ENCODE data around the gene DACT1. TPM values are rescaled to one million over a fixed set of nuclear protein-coding genes. Genes with fewer than 3 reads are reported as not detected.

Gene DACT1
- total and polyA plus RNA-seq, 10 of the 15 experiments (the other 5 are each of a cell fraction or from before 2014, with no cell fraction given): 0.13 to 2.9 (median 0.91) TPM

DNA sequence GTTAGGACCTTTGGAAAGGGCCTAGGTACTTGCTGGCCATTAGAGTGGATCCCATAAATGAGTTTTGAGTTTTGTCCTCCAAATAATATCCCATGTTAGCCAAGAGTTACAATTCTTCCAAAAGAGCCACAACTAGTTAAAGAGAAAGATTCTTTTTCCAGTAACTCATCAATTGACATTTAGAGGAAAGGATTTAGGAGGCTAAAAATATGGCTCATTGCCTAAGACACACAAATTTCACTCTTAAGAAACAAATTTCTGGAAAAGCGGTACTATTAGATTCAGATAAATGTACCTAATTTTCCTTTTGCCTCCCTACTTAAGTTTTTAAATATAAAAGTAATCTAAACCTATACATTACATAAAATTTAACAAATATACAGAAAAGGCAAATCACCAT, 21.3 kb downstream of the DACT1 start:
- intact Hi-C loops (cut with micrococcal nuclease; ENCODE audit: unreplicated experiment) (no loop called here), in situ Hi-C loops (cut with MboI) (no loop called here)
- POLR2A ChIA-PET: no interaction called here
- no peak overlapping the region for H3K4me3 ChIP-seq
- H3K9ac ChIP-seq (ENCODE audit: control insufficient read depth, insufficient read depth, low read length): no peak overlapping the region
- FAIRE-seq (no peak), DNase-seq (ENCODE audit: low read depth, low spot score) (no peak), ATAC-seq (no peak)
- no TSS peak for BruUV-seq (replicated peaks)
- no peak overlapping the region for H3K27ac ChIP-seq (ENCODE audit: control insufficient read depth, insufficient read depth)
- H3K4me2 ChIP-seq (ENCODE audit: control insufficient read depth, insufficient read depth): no peak overlapping the region
- no peaks in the 10 kb centered on the region for H3K9me3 ChIP-seq (replicated peaks; ENCODE audit: control insufficient read depth, insufficient read depth, low read length)
- WGBS (ENCODE audit: insufficient coverage, insufficient replicate concordance, low lambda C conversion rate, missing lambda C conversion rate): 93% methylated on average over 1 of the region's 1 CpG
- no peak for TF ChIP-seq SMC3 (IDR thresholded peaks at IDR 0.05; ENCODE audit: borderline replicate concordance, low read length)
- TF ChIP-seq, protein P1, sequence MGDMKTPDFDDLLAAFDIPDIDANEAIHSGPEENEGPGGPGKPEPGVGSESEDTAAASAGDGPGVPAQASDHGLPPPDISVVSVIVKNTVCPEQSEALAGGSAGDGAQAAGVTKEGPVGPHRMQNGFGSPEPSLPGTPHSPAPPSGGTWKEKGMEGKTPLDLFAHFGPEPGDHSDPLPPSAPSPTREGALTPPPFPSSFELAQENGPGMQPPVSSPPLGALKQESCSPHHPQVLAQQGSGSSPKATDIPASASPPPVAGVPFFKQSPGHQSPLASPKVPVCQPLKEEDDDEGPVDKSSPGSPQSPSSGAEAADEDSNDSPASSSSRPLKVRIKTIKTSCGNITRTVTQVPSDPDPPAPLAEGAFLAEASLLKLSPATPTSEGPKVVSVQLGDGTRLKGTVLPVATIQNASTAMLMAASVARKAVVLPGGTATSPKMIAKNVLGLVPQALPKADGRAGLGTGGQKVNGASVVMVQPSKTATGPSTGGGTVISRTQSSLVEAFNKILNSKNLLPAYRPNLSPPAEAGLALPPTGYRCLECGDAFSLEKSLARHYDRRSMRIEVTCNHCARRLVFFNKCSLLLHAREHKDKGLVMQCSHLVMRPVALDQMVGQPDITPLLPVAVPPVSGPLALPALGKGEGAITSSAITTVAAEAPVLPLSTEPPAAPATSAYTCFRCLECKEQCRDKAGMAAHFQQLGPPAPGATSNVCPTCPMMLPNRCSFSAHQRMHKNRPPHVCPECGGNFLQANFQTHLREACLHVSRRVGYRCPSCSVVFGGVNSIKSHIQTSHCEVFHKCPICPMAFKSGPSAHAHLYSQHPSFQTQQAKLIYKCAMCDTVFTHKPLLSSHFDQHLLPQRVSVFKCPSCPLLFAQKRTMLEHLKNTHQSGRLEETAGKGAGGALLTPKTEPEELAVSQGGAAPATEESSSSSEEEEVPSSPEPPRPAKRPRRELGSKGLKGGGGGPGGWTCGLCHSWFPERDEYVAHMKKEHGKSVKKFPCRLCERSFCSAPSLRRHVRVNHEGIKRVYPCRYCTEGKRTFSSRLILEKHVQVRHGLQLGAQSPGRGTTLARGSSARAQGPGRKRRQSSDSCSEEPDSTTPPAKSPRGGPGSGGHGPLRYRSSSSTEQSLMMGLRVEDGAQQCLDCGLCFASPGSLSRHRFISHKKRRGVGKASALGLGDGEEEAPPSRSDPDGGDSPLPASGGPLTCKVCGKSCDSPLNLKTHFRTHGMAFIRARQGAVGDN (IDR thresholded peaks at IDR 0.05): no peak
- TF ChIP-seq CBX3 (IDR thresholded peaks at IDR 0.05; ENCODE audit: borderline replicate concordance, low read depth): no peak
- TF ChIP-seq PBX3 (IDR thresholded peaks at IDR 0.05; ENCODE audit: insufficient replicate concordance, low read depth, low read length): no peak
- no peak for TF ChIP-seq CEBPB (IDR thresholded peaks at IDR 0.05; ENCODE audit: borderline replicate concordance in 1 of 2, low read depth in 2 of 2, low read length in 2 of 2)
- no peak for TF ChIP-seq ZBED1 (IDR thresholded peaks at IDR 0.05; ENCODE audit: borderline replicate concordance)
- no peak for TF ChIP-seq SKIL (IDR thresholded peaks at IDR 0.05; ENCODE audit: low read depth, poor library complexity, severe bottlenecking)
- TF ChIP-seq ETV6 (conservative IDR thresholded peaks at IDR 0.05 in 1 of 2, IDR thresholded peaks at IDR 0.05 in 1 of 2; ENCODE audit: borderline replicate concordance in 1 of 2, low read depth in 1 of 2): no peak
- TF ChIP-seq EGR1 (IDR thresholded peaks at IDR 0.05; ENCODE audit: borderline replicate concordance in 1 of 2, low read depth in 2 of 2, low read length in 2 of 2): no peak
- no peak for TF ChIP-seq CHD1 (IDR thresholded peaks at IDR 0.05; ENCODE audit: low read depth, low read length)
- TF ChIP-seq NFYB (IDR thresholded peaks at IDR 0.05; ENCODE audit: insufficient read depth, low read depth, low read length): no peak
- no peak for TF ChIP-seq NRF1 (conservative IDR thresholded peaks at IDR 0.05; ENCODE audit: low read depth, low read length)
- no peaks in the 10 kb centered on the region for H4K20me1 ChIP-seq (ENCODE audit: control insufficient read depth, insufficient read depth)
- H3K4me1 ChIP-seq (ENCODE audit: control insufficient read depth, insufficient read depth, low read length): no peaks in the 10 kb centered on the region
- SMC1A ChIA-PET (ENCODE audit: uncharacterized antibody, unreplicated experiment): no interaction called here
- CTCF ChIA-PET: no interaction called here
- RAD21 ChIA-PET (ENCODE audit: unreplicated experiment): no interaction called here
- no peaks in the 10 kb centered on the region for H3K36me3 ChIP-seq (ENCODE audit: control insufficient read depth in 2 of 2, insufficient read depth in 2 of 2, low read length in 1 of 2)
- no peaks in the 10 kb centered on the region for H3K79me2 ChIP-seq (ENCODE audit: control insufficient read depth, insufficient read depth, low read length)
- no peaks in the 10 kb centered on the region for H3K27me3 ChIP-seq (replicated peaks in 1 of 2; ENCODE audit: control insufficient read depth in 2 of 2, insufficient read depth in 2 of 2, low read length in 1 of 2)
- no peak overlapping the region for H2AFZ ChIP-seq (ENCODE audit: control insufficient read depth, low read depth, low read length)
